Tibial nerve (tissue), 4 donors: ENCODE results near the gene ZNF783. TPM values are rescaled to one million over a fixed set of nuclear protein-coding genes. Genes with fewer than 3 reads are reported as not detected.
"Not testable (repeated sequence)": the region's sequence is repeated elsewhere in the genome, so short reads cannot be mapped to it uniquely, and the experiment has no call there.

Experiments used
- DNase-seq, 2 donors: peaks; one replicate each; pipeline ENCODE4 v3.0.0-alpha.2; 2019; ENCODE audit warnings: low spot score in 2 of 2
- H3K27ac ChIP-seq, 4 donors: fragments of 200-600 bp; sonication (generic) in 3 of 4; one replicate each; pipeline ENCODE4 v1.5.1; 2017 to 2019; ENCODE audit warnings: mild to moderate bottlenecking in 1 of 4
- H3K27me3 ChIP-seq, 2 donors: fragments of 200-600 bp; sonication (generic) in 1 of 2; one replicate each; pipeline versions ENCODE4 v1.5.1 to v1.6.0; 2017 to 2019
- H3K36me3 ChIP-seq, 3 donors: fragments of 200-600 bp; sonication (generic); one replicate each; pipeline ENCODE4 v1.5.1; 2018 to 2019
- H3K4me1 ChIP-seq, 4 donors: fragments of 200-600 bp; sonication (generic) in 3 of 4; one replicate each; pipeline ENCODE4 v1.5.1; 2017 to 2019
- H3K4me3 ChIP-seq, 4 donors: fragments of 200-600 bp; sonication (generic) in 3 of 4; one replicate each; pipeline ENCODE4 v1.5.1; 2017 to 2019; ENCODE audit warnings: mild to moderate bottlenecking in 1 of 4, moderate library complexity in 1 of 4
- H3K9me3 ChIP-seq, 4 donors: fragments of 200-600 bp; sonication (generic) in 3 of 4; one replicate each; pipeline ENCODE4 v1.5.1; 2017 to 2019
- EP300 ChIP-seq, 2 donors: sonication (generic); formaldehyde crosslinking; IDR thresholded peaks; one replicate each; pipeline ENCODE4 v1.6.1; 2017; ENCODE audit warnings: antibody characterized with exemption in 2 of 2, mild to moderate bottlenecking in 1 of 2
- POLR2A ChIP-seq, 2 donors: fragments of 450-650 bp; IDR thresholded peaks; one replicate each; pipeline ENCODE4 v1.6.1; 2017; ENCODE audit warnings: antibody characterized with exemption in 2 of 2, mild to moderate bottlenecking in 2 of 2, moderate library complexity in 2 of 2
- WGBS, 2 donors: methylation state at CpG; one replicate each; pipeline ENCODE4 v1.1.5; 2018; 5-methylcytosine and 5-hydroxymethylcytosine counted together
- total RNA-seq, 4 donors: library from RNA; depleted of rRNA; stranded (reverse); fragments of >200 nt; gene quantifications; one replicate each; pipeline ENCODE4 v1.1.0, GENCODE V29; 2016
- TF ChIP-seq, protein P1 (sequence below), 5 experiments: fragments of 200-600 bp in 3 of 5; fragments of 450-650 bp in 2 of 5; sonication (generic) in 3 of 5; IDR thresholded peaks; one replicate each; pipeline ENCODE4 v1.5.1; 2016 to 2019; ENCODE audit warnings: antibody characterized with exemption in 5 of 5, mild to moderate bottlenecking in 3 of 5, moderate library complexity in 2 of 5

The ZNF783 gene
- total RNA-seq, 4 donors from 2014 or later, result 22.1 to 58.2 (median 31.2) TPM

DNA sequence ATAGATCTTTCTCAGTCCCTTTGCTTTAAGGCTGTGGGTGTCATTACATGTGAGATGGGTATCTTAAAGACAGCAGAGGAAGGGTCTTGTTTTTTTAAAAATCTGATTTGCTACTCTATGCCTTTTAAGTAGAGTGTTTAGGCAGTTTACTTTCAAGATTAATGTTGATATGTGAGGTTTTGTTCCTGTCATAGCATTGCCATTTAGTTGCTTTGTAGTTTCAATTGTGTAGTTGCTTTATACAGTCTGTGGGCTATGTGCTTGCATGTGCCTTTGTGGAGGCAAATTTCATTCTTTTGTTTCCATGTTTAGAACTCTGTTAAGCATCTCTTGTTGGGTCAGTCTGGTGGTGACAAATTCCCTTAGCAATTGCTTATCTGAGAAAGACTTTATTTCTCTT lies 54.6 kb downstream of the ZNF783 start:
- Histone ChIP-seq H3K4me3 (no peak overlapping the region), H3K27ac (no peak overlapping the region), H3K4me1 (no peaks in the 10 kb centered on the region), H3K9me3 (no peaks in the 10 kb centered on the region), H3K36me3 (no peaks in the 10 kb centered on the region), H3K27me3 (no peaks in the 10 kb centered on the region)
- no peak for TF ChIP-seq POLR2A (IDR thresholded peaks at IDR 0.05)
- TF ChIP-seq, protein P1, sequence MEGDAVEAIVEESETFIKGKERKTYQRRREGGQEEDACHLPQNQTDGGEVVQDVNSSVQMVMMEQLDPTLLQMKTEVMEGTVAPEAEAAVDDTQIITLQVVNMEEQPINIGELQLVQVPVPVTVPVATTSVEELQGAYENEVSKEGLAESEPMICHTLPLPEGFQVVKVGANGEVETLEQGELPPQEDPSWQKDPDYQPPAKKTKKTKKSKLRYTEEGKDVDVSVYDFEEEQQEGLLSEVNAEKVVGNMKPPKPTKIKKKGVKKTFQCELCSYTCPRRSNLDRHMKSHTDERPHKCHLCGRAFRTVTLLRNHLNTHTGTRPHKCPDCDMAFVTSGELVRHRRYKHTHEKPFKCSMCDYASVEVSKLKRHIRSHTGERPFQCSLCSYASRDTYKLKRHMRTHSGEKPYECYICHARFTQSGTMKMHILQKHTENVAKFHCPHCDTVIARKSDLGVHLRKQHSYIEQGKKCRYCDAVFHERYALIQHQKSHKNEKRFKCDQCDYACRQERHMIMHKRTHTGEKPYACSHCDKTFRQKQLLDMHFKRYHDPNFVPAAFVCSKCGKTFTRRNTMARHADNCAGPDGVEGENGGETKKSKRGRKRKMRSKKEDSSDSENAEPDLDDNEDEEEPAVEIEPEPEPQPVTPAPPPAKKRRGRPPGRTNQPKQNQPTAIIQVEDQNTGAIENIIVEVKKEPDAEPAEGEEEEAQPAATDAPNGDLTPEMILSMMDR (IDR thresholded peaks at IDR 0.05), result no peak
- no peak for TF ChIP-seq EP300 (IDR thresholded peaks at IDR 0.05)
- no peak for DNase-seq

DNA sequence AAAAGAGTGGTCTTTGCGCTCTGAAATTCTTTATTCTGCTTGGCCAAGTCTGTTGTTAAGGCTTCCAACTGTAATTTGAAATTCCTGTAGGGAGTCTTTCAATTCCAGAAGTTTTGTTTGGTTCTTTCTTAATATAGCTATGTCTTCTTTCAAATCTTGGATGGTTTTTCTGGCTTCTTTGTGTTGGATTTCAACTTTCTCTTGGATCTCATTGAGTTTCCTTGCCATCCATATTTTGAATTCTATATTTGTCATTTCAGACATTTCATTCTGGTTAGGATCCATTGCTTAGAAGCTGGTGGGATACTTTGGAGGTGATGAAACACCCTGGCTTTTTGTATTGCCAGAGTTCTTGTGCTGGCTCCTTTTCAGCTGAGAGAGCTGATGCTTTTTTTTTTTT lies 55.5 kb downstream of the ZNF783 start:
- Histone ChIP-seq H3K4me1 (no peaks in the 10 kb centered on the region), H3K4me3 (no peak overlapping the region), H3K36me3 (no peaks in the 10 kb centered on the region), H3K27ac (no peak overlapping the region), H3K9me3 (no peaks in the 10 kb centered on the region), H3K27me3 (no peaks in the 10 kb centered on the region)
- no peak for DNase-seq
- TF ChIP-seq, protein P1 (IDR thresholded peaks at IDR 0.05), result no peak
- no peak for TF ChIP-seq EP300 (IDR thresholded peaks at IDR 0.05)
- 63 to 70% methylated on average over 1 of the region's 1 CpG for WGBS, 2 donors

DNA sequence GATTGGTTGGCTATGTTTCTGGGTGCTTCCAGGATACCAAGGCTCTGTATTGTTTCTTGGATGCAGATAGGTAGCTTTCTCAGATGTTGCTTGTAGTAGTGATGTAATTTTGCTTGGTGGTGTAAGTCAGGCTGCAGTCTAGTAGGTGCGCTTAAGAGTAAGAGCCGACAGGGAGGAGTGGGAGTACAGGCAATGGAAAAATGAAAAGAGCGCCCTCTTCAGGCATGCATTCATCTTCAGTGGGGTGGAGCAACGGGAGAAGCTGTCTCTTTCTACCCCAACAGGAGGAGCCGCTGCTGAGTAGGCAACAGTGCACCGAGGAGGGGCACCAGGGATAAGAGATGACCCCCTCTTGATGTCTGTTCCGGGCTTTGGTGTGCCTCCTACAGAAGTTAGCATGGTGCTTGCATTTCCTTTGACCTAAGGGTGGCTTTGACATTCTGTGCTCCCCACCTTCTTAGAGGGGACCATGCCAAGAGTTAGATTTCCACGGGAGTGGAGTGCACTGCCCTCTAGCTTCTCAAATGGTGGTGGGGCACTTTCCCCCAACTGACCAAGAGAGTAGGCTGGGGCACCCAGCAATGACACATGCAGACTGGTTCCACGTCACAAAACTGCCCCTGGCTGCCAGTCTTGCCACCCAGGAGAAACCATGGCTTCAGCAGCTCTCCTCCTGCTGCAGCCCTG lies 56.1 kb downstream of the ZNF783 start:
- no peaks in the 10 kb centered on the region for H3K27me3 ChIP-seq
- no peaks in the 10 kb centered on the region for H3K4me1 ChIP-seq
- no peak overlapping the region for H3K27ac ChIP-seq
- no peak for DNase-seq
- no peak overlapping the region for H3K4me3 ChIP-seq
- 56 to 69% methylated on average over 8 to 9 of the region's 9 CpGs for WGBS, 2 donors
- no peaks in the 10 kb centered on the region for H3K36me3 ChIP-seq
- TF ChIP-seq, protein P1 (IDR thresholded peaks at IDR 0.05), result no peak
- no peak for TF ChIP-seq EP300 (IDR thresholded peaks at IDR 0.05)
- no peak for TF ChIP-seq POLR2A (IDR thresholded peaks at IDR 0.05)
- H3K9me3 ChIP-seq, result no peaks in the 10 kb centered on the region

DNA sequence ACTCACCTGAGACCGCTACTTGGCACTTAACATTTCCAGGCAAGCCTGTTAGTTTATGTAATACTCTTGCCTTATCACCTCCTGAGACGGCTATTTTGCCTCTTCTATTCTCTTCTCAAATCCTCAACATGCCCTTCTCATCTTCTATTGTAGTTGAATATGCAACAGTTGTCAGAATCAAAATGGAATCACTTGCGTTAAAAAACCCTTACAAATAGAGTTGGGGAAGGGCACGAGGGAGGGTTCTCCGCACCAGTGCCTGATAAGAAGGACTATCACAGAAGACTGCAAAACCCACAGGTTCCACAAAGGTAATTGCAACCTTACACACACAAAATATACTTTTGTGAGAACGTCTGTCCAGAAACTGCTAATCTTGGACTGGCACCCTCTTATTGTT lies 57.4 kb downstream of the ZNF783 start:
- TF ChIP-seq EP300 (IDR thresholded peaks at IDR 0.05), result no peak
- TF ChIP-seq, protein P1 (IDR thresholded peaks at IDR 0.05), result no peak
- TF ChIP-seq POLR2A (IDR thresholded peaks at IDR 0.05), result no peak
- H3K36me3 ChIP-seq, result no peaks in the 10 kb centered on the region
- 89 to 95% methylated on average over 6 of the region's 6 CpGs for WGBS, 2 donors

DNA sequence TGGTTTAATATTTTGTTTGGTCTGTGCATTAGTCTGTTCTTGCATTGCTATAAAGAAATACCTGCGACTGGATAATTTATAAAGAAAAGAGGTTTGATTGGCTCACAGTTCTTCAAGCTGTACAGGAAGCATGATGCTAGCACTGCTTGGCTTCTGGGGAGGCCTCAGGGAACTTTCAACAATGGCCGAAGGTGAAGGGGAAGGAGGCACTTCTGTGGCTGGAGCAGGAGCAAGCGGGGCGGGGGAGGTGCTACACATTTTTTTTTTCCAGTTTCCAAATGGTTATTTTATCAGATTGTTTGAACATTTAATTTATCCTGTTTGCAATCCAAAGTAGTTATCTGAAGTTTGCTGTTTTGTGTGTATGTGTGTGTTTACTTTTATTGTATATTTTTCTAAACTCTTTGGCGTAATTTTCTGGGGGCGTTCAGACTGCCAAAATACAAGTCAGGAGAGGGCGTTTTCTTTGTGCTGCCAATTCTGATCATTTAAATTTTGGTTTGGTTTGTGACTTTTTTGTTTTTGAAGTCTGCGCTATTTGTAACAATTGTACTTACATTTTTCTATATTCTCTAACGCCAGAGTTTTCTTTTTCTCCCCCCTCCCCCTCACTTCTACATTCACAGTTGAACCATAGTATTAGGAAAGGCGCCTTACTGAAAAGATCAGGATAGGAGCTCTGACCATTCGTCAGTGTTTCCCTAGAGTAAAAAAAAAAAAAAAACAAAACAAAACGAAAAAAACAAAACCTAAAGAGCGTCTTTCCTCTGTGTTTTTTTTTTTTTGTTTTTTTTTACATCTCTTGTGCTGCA lies 58.5 kb downstream of the ZNF783 start:
- Histone ChIP-seq H3K27ac (no peak overlapping the region), H3K9me3 (no peaks in the 10 kb centered on the region), H3K4me3 (no peak overlapping the region), H3K27me3 (no peaks in the 10 kb centered on the region), H3K36me3 (no peaks in the 10 kb centered on the region), H3K4me1 (no peaks in the 10 kb centered on the region)
- WGBS, 2 donors, result 63 to 67% methylated on average over 13 of the region's 13 CpGs
- no peak for DNase-seq
- TF ChIP-seq POLR2A (IDR thresholded peaks at IDR 0.05) (no peak), EP300 (IDR thresholded peaks at IDR 0.05) (no peak)
- TF ChIP-seq, protein P1 (IDR thresholded peaks at IDR 0.05), result no peak

More for the DNA sequence above, 57.4 kb downstream of the ZNF783 start:
- Histone ChIP-seq H3K9me3 (no peaks in the 10 kb centered on the region), H3K27me3 (no peaks in the 10 kb centered on the region), H3K4me3 (no peak overlapping the region), H3K27ac (no peak overlapping the region), H3K4me1 (no peaks in the 10 kb centered on the region)
- DNase-seq, result no peak

DNA sequence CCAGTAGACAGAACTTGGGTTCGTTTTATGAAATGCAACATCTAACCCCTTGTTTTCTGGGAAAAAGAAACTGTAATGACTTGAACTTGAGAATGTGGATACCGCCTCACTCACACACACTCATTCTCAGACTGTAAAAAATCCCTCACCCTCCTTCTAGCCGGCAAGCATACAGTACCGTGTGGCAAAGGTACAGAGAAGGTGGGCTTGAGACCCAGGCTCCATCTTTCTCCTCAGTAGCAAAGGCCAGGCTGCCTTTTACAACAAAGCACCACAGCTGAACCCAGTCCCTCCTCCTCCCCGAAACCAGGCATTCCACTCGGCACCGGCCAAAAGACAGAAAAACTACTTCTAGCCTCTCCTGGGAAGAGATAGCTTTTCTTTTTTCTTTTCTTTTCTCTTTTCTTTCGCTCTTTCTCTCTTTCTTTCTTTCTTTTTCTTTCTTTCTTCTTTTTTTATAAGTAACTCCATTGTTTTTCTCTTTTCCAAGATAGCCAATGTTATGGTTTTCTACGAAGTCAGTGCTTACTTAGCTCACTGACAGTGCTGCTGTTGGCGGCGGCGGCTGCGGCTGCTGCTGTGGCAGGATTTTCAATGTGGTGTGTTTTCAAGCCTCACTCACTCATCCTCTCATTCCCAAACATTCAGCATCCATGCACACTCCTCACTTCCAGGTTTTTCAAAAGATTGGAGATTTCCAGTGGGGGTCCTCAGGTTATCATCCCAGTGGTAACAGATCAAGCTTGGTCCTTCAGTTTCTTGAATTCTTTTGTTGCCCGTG lies 59.3 kb downstream of the ZNF783 start:
- not testable (repeated sequence) for H3K36me3 ChIP-seq, DNase-seq, H3K27me3 ChIP-seq, H3K9me3 ChIP-seq, H3K4me1 ChIP-seq
- 44 to 53% methylated on average over 14 of the region's 14 CpGs for WGBS, 2 donors
- H3K27ac ChIP-seq, result peak overlapping the region in 1 of 4 donors; percentile 15
- H3K4me3 ChIP-seq, result peak overlapping the region in 3 of 4 donors; percentile 17 to 44 (median 36)
